Lung microvascular endothelial cell (primary cell): ENCODE data around the gene PLA2G2E. TPM values are rescaled to one million over a fixed set of nuclear protein-coding genes. Genes with fewer than 3 reads are reported as not detected.
A peak's percentile ranks its signal among the peaks of the same experiment; 100 is the strongest.
"Not testable (repeated sequence)": the region's sequence is repeated elsewhere in the genome, so short reads cannot be mapped to it uniquely, and the experiment has no call there.

Experiments
- DNase-seq, 2 donors: peaks; one replicate each; pipeline versions ENCODE4 v3.0.0 to v3.0.0-alpha.2; 2010; ENCODE audit warnings: low read depth in 2 of 2
- total RNA-seq: library from RNA; depleted of rRNA; stranded (reverse); fragments of >200 nt; gene quantifications from 2 replicates; pipeline ENCODE4 v1.2.1, GENCODE V29; 2014

Gene PLA2G2E
- total RNA-seq, 1 donor from 2014 or later = not detected

DNA sequence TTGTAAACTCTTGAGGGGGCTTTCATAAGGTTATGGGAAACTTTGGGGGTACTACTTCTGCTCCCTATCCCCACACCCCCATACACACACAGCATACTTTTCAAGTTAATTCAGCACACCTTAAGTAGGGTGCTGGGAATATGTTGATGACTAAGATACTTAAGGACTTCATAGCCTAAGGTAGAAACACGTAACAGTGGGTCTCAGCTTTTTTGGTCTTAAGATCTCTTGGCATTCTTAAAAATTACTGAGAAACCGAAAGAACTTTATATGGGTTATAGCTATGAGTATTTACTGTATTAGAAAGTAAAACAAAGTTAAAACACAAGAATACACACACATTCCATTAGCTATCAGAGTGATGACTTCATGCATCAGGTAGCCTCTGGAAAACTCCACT, 39.1 kb downstream of the PLA2G2E start:
- DNase-seq = no peak

GRCh38 chr1:19882111-19883071, 41.0 kb downstream of the PLA2G2E start, which contains the start of gene OTUD3:
OTUD3 (plus strand) TSS chr1:19882395; CDS start chr1:19882514, 119 bp downstream.
- peak; percentile 98 for DNase-seq

- not testable (repeated sequence) for DNase-seq
Observed at GRCh38 chr1:19880841-19881240, 42.6 kb downstream of the PLA2G2E start.

- no peak for DNase-seq
Observed at GRCh38 chr1:19879661-19880060, 43.8 kb downstream of the PLA2G2E start.

GRCh38 chr1:19879227-19879626, 44.2 kb downstream of the PLA2G2E start:
- DNase-seq = no peak

- DNase-seq = no peak
Observed at GRCh38 chr1:19878637-19878985, 44.8 kb downstream of the PLA2G2E start.

DNA sequence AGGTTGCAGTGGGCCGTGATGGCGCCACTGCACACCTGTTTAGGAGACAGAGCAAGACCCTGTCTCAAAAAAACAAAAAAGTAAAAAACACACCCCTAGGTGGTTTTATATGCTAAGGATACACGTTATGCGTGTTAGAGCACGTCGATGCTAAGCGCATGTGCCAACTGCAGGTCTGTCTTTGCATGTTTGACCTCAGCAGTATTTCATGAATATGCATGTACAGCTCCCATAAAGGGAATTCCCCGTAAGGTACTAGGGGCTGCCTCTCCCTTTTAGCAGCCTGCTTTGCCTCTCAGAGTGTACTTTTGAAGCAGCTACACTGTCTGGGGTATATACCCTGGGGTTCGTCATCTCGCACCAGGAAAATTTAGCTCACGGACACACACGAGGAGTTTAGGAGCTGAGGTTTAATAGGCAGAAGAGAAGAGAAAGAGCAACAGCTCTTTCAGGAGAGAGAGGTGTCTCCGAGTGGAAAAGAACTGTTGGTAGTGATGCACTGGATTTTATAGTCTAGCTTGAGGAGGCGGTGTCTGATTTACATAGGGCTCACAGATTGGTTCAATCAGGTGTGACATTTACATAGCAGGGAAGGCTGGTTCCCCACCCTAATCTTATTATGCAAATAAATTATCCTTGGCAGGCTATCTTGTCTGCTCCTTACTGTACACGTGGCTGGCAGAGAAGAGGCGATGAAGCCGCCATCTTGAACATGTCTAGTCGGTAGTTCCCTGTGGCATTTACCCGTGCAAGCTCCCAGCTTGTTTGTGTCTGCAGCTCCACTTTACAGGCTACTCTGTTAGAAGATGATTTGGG, 45.4 kb downstream of the PLA2G2E start:
- DNase-seq = no peak

DNA sequence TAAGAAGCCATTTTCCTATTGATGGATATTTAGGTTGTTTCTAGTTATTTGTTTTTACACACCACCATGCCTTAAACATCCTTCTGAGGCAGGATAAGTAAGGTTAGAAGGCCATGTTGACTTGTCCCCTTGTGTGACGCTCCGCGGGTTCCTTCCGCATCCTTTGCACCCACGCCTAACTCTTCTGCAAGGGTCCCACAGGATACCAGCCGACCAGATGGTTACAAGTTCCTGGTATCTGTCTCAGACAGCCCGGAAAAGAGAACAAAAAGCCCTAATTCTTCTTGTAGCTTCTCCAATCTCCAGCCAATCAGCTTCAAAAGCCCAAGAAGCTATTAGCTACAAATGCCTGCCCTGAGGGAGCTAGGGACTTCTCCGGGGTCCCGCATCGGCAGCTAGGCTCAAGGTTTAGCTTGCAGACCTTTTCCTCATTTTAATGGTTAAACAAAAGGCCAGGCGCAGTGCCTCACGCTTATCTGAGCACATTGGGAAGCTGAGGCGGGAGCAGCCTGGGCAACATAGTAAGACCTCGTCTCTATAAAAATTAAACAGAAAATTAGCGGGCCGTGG, 46.2 kb downstream of the PLA2G2E start:
- no peak for DNase-seq

DNA sequence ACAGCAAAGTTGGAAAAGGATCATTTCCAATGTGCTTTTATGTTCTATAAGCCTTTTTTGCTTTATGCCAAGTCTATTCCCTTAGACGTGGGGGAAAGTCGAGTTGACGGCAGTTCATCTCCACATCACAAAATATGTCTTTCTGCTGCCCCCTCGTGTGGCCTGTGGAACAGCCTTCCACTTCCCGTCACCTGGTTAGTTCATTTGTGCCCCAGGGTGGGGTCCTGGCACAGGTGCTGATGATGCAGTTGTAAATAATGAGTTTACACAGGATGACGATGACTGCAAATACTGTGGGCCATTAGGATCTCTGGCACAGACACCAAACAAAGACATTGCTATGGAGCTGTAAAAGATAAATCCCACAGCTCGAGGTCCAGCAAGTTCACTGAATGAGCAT, 51.2 kb downstream of the PLA2G2E start:
- DNase-seq = no peak

Other genes starting within 250 kb of the PLA2G2E start
- 6.1 and 7.3 TPM in 2 replicates for gene TMCO4, start 123.7 kb downstream of the PLA2G2E start, total RNA-seq
- not detected in 2 replicates for gene RNF186, start 108.3 kb downstream of the PLA2G2E start, total RNA-seq
- 2.2 and 2.6 TPM in 2 replicates for gene OTUD3, start 41.2 kb downstream of the PLA2G2E start, total RNA-seq
- not detected in 2 replicates for gene PLA2G2A, start 56.0 kb upstream of the PLA2G2E start, total RNA-seq
- gene PLA2G5, start 146.6 kb upstream of the PLA2G2E start, total RNA-seq = under 0.01 and 0.44 TPM in 2 replicates
- not detected in 2 replicates for gene PLA2G2D, start 195.9 kb upstream of the PLA2G2E start, total RNA-seq
- gene PLA2G2F, start 215.7 kb upstream of the PLA2G2E start, total RNA-seq = not detected in 2 replicates